ENCODE measurements around the gene MMRN2.
A peak's percentile ranks its signal among the peaks of the same experiment; 100 is the strongest.
"Not testable (repeated sequence)": the region's sequence is repeated elsewhere in the genome, so short reads cannot be mapped to it uniquely, and the experiment has no call there.

Gene MMRN2

DNA sequence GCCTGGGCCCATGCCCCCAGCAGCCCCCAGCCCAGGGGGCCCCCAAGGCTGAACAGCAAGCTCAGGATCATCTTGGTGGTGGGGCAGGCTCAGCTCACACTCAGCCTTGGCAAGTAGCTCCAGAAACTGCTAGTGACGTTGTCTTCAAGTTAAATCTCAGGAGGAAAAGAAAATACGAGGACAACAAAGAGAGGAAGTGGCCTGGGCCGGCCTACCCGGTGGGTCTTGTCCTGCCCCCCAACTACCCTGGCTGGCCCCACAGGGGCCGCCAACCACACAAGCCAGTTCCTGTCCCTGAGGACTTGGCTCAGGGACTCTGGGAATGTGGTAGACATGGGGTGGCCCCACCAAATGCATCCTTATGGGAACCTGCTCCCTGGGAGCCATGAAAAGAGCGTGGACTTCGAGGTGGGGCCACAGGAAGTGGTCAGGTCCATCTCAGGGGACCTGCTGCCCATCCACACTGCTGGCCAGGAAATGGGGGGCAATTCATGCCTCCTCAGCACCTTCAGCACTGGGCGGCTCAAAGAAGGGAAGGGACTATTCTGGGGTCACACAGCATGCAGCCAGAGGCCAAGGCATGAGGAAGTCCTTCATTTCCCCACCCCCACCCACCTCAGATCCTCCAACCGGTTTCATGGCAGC, at the start of gene MMRN2:
Gene MMRN2, minus strand, starts transcription at position 145 of the 645 bp plus-strand sequence. Its CDS starts 74 bp downstream, at position 71.
- no peak for FAIRE-seq

DNA sequence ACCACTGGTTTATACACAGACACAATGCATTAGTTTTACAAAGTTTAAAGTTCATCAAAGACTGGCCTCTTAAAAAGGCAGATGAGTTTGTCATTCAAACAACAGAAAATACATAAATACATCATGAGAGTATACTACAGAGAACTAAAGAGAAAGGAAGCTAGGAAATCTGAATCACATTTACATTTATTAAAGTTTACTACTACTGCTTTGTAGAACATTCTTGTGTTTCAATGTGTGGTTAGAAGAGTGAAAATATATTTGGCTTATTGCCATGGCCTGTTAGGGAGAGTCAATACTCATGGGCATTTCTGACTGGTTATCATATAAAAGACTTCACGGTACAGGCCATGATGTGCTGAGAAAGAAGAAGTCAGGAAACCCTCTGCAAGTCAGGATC, 49.7 kb upstream of the MMRN2 start:
- FAIRE-seq: not testable (repeated sequence)

GRCh38 chr10:87000491-87000890, 43.1 kb upstream of the MMRN2 start:
- no peak for FAIRE-seq

- FAIRE-seq: not testable (repeated sequence)
These were observed 42.5 kb upstream of the MMRN2 start for GRCh38 chr10:86999802-87000403.

GRCh38 chr10:86992929-86993328, 35.5 kb upstream of the MMRN2 start:
- FAIRE-seq: peak; percentile 46

DNA sequence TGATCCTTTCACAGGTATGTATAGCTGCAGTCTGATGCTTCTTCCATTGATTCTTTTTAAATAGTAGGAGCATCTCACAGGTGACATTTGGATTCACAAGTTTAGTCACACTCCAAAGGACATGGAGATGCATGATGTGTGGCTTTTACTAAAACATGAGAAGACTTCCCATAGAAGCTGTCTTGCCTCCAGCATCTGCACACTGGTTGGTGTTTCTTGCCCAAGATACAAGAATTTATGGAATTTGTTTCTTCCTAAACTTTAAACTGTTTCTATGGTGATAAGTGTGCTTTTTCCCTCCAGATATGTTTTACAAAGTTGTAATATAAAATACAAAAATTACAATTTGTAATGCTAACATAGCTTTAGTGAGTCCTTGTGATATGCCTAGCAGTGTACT, 35.0 kb upstream of the MMRN2 start:
- no peak for FAIRE-seq

DNA sequence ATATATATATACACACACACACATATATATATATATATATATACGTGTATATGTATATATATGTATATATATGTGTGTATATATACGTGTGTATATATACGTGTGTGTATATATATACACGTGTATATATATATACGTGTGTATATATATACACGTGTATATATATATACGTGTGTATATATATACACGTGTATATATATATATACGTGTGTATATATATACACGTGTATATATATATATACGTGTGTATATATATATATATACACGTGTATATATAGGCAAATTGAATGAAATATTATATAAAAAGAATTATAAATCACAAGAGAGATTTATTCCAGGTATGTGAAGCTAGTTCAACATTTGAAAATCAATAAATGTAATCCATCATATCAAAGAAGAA, 33.9 kb upstream of the MMRN2 start:
- FAIRE-seq: peak; percentile 97

DNA sequence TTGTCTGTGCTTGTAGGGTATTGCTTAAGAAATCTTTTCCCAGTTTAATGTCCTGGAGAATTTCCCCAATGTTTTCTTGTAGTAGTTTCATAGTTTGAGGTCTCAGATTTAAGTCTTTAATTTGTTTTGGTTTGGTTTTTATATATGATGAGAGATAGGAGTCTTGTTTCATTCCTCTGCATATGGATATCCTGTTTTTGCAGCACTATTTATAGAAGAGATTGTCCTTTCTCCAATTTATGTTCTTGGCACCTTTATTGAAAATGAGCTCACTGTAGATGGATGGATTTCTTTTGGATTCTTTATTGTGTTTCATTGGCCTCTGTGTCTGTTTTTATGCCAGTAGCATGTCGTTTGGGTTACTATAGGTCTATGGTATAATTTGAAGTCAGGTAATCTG, 31.1 kb upstream of the MMRN2 start:
- no peak for FAIRE-seq

GRCh38 chr10:86984498-86984897, 27.1 kb upstream of the MMRN2 start:
- FAIRE-seq: not testable (repeated sequence)

GRCh38 chr10:86981716-86982115, 24.3 kb upstream of the MMRN2 start:
- no peak for FAIRE-seq

- FAIRE-seq: not testable (repeated sequence)
These were observed 23.6 kb upstream of the MMRN2 start for GRCh38 chr10:86981020-86981419.

- FAIRE-seq: no peak
These were observed 22.6 kb upstream of the MMRN2 start for GRCh38 chr10:86979977-86980448.

DNA sequence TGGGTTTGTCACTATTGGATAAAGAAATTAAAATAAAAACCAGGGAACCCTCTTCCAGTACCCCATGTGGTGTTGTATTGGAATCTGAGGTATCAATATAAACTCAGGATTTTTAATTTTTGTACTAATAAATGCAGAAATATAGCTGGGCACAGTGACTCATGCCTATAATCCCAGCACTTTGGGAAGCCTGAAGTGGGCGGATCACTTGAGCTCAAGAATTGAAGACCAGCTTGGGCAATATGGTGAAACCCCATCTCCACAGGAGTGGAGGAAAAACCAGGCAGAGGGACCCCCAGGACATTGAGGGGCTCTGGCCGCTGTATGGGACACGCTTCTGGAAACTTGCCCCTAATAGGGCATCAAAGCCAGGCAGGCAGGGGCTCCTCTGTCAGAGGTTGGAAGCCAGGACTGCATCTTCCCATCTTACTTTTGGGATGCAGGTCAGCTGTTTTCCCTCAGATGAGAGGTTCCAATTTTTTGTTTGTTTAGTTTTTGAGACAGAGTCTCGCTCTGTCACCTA, 21.9 kb upstream of the MMRN2 start:
- FAIRE-seq: no peak

DNA sequence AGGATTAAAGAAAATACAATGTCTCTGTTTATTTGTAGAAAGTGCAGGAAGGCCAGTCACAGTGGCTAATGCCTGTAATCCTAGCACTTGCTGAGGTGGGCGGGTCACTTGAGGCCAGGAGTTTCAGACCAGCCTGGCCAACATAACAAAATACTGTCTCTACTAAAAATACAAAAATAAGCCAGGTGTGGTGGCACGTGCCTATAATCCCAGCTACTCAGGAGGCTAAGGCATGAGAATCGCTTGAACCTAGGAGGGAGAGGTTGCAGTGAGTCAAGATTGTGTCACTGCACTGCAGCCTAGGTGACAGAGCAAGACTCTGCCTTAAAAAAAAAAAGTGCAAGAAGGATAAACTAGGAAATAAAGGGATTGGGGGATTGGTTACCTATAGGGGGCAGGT, 21.0 kb upstream of the MMRN2 start:
- FAIRE-seq: not testable (repeated sequence)

GRCh38 chr10:86976362-86977056, 19.1 kb upstream of the MMRN2 start:
- no peak for FAIRE-seq

GRCh38 chr10:86974484-86974883, 17.1 kb upstream of the MMRN2 start:
- FAIRE-seq: no peak

DNA sequence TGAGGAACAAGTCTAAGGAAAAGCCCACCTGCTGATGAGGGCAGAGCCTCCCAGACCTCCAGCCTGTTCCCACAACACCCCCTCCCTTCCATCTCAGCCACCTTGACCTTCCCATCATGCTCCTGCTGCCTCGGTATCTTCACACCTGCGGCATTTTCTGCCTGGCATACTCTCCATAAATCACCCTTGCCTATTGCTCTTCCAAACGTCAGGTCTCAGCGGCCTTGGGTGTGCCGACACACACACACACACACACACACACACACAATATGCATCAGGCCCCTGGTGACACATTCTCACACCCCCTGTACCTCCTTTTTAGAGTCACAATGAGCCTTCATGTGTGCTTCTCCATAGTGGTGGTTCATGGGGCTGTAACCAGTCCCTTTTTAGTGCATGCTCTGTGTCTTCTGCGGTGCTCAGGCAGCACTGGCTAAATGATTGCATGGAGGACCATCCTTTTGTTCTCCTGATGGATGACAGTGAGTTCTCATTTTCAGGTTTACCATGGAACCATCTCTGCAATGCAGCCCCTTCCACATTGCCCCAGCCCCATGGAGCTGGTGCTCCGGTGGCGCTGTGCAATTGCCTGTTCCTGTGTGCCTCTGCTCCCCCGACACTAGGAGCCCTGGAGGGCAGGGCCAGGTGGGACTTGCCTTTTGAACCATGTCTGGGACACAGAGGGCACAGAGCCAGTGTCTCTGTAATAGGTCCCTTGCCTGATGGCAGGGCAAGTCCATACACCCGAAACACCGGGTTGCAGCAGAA, 15.4 kb upstream of the MMRN2 start:
- FAIRE-seq: no peak

- FAIRE-seq: no peak
These were observed 14.0 kb upstream of the MMRN2 start for GRCh38 chr10:86971232-86971991.

- no peak for FAIRE-seq
These were observed 13.5 kb upstream of the MMRN2 start for GRCh38 chr10:86970982-86971231.

GRCh38 chr10:86970162-86970981, 13.0 kb upstream of the MMRN2 start:
- no peak for FAIRE-seq

DNA sequence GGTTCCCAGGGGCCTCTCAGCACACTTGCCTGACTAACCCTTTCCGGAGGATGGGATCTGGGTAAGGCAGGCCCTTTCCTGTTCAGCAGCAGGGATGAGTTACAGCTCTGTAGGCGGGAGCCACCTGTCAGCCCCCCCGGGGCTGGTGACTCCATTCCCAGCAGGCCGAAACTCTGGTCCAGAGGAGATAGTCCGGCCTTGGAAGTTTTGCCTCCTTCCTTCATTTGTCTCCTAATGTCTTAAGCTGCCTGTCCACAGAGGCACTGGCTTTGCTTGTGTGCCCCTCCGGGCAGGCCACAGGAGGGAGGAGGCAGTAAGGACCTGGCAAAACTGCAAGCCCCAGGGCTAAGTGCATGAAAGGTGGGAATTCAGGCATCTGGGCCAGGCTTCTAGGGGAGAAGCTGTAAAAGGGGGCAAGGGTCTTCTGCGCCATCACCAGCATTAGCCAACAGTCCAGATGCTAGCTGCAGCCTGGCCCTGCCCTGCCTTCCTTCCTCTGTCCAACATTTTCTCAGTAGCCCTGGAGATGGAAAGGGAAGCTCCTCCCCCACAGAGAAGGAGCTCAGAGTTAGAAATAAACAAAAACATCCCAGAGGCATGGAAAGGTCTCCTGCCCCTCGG, 12.1 kb upstream of the MMRN2 start:
- FAIRE-seq: no peak
